WI38 (cell line): ENCODE results near the gene OGFOD1.
"Not testable (repeated sequence)": the region's sequence is repeated elsewhere in the genome, so short reads cannot be mapped to it uniquely, and the experiment has no call there.

Source experiments
- H3K4me3 ChIP-seq: 2 replicates; pipeline ENCODE4 v1.5.1; 2011; ENCODE audit warnings: low read depth, mild to moderate bottlenecking, control low read depth, low read length
- CTCF ChIP-seq: IDR thresholded peaks from 2 replicates; pipeline ENCODE4 v1.5.1; 2012; ENCODE audit warnings: low read depth, mild to moderate bottlenecking, control low read depth, low read length

The OGFOD1 gene

GRCh38 chr16:56479469-56479868 lies 28.1 kb downstream of the OGFOD1 start:
- no peak overlapping the region for H3K4me3 ChIP-seq
- TF ChIP-seq CTCF, result no peak

GRCh38 chr16:56480776-56481467 lies 29.6 kb downstream of the OGFOD1 start:
- H3K4me3 ChIP-seq, result no peak overlapping the region
- TF ChIP-seq CTCF, result no peak

GRCh38 chr16:56481468-56482122 lies 30.2 kb downstream of the OGFOD1 start:
- TF ChIP-seq CTCF, result no peak
- no peak overlapping the region for H3K4me3 ChIP-seq

GRCh38 chr16:56482683-56483236 lies 31.4 kb downstream of the OGFOD1 start:
- no peak for TF ChIP-seq CTCF
- H3K4me3 ChIP-seq, result no peak overlapping the region

GRCh38 chr16:56483394-56483793 lies 32.0 kb downstream of the OGFOD1 start:
- no peak overlapping the region for H3K4me3 ChIP-seq
- TF ChIP-seq CTCF, result no peak

GRCh38 chr16:56488035-56488434 lies 36.7 kb downstream of the OGFOD1 start:
- H3K4me3 ChIP-seq, result no peak overlapping the region
- no peak for TF ChIP-seq CTCF

GRCh38 chr16:56488868-56489267 lies 37.5 kb downstream of the OGFOD1 start:
- not testable (repeated sequence) for H3K4me3 ChIP-seq
